Thoracic aorta (tissue), 2 donors: ENCODE results near the gene LRMDA. TPM values are rescaled to one million over a fixed set of nuclear protein-coding genes. Genes with fewer than 3 reads are reported as not detected.

Experiments used
- ATAC-seq: fragments of 150-250 bp; one replicate; pipeline ENCODE4 v1.8.0; 2017; ENCODE audit warnings: low read depth; ENCODE audit not compliant: insufficient number of reproducible peaks, low FRiP score
- DNase-seq: peaks from one replicate; pipeline ENCODE4 v3.0.0-alpha.2; 2020; ENCODE audit warnings: low spot score
- H3K27ac ChIP-seq, 2 donors: fragments of 200-600 bp; sonication (generic); 1 replicate in 1 of 2; 2 replicates in 1 of 2; pipeline ENCODE4 v1.5.1; 2016; ENCODE audit warnings: mild to moderate bottlenecking in 2 of 2, moderate library complexity in 2 of 2
- H3K27me3 ChIP-seq: fragments of 200-600 bp; sonication (generic); replicated peaks from 2 replicates; pipeline ENCODE4 v1.6.0; 2016; ENCODE audit warnings: mild to moderate bottlenecking; ENCODE audit not compliant: insufficient read depth
- H3K36me3 ChIP-seq: fragments of 200-600 bp; sonication (generic); one replicate; pipeline ENCODE4 v1.5.1; 2016
- H3K4me1 ChIP-seq, 2 donors: fragments of 200-600 bp; sonication (generic); 1 replicate in 1 of 2; 2 replicates in 1 of 2; pipeline versions ENCODE4 v1.5.1 to v1.6.0; 2016; ENCODE audit warnings: low read depth in 2 of 2, mild to moderate bottlenecking in 1 of 2; ENCODE audit not compliant: control insufficient read depth in 1 of 2
- H3K4me3 ChIP-seq: fragments of 200-600 bp; sonication (generic); 2 replicates; pipeline ENCODE4 v1.5.1; 2016; ENCODE audit warnings: mild to moderate bottlenecking
- H3K9me3 ChIP-seq: fragments of 200-600 bp; sonication (generic); 2 replicates; pipeline ENCODE4 v1.5.1; 2016
- CTCF ChIP-seq: fragments of 200-600 bp; sonication (generic); IDR thresholded peaks from one replicate; pipeline ENCODE4 v1.5.1; 2019; ENCODE audit warnings: antibody characterized with exemption
- total RNA-seq, 2 donors: library from RNA; depleted of rRNA; stranded (reverse); fragments of >200 nt; gene quantifications; one replicate each; pipeline versions ENCODE4 v1.1.0 to v1.2.3, GENCODE V29; 2016

LRMDA gene
- total RNA-seq, 2 donors from 2014 or later: 8.3 to 36.6 TPM

DNA sequence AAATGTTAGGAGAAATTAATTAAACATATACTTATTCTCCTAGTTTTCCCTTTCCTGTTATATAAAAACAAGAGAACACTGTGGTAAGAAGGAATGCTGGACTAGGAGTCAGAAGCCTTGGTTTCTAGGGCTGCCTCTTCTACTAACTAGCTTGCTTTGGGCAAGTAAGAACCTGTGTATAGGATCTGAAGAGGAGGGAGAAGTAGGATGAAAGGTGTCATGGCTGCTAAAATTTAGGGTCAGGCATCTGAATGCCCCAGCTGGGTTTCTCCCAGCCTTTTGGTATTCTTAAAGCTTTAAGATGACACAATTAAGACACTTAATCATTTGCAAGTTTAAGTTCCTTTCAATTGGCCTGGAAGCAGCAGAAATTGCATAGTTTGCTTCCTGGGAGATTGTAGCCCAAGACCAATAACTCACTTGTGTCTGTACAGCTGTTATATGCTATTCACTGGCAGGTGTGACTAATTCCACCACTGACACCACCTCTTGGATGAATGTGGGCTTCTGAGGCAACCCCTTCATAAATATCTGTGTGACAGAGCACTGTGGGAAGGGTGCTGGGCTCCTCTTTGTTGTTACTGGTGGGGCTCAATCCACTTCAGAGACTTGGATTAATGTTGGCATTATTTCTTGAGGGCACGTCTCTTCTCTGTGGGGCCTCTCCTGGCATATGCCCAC is 137.2 kb downstream of the LRMDA start:
- ATAC-seq (no peak), DNase-seq (no peak)
- H3K36me3 ChIP-seq: no peaks in the 10 kb centered on the region
- no peaks in the 10 kb centered on the region for H3K4me1 ChIP-seq
- no peaks in the 10 kb centered on the region for H3K27me3 ChIP-seq
- no peak overlapping the region for H3K27ac ChIP-seq
- no peak for TF ChIP-seq CTCF
- H3K9me3 ChIP-seq: peaks cover 23% of the 10 kb centered on the region
- H3K4me3 ChIP-seq: no peak overlapping the region

DNA sequence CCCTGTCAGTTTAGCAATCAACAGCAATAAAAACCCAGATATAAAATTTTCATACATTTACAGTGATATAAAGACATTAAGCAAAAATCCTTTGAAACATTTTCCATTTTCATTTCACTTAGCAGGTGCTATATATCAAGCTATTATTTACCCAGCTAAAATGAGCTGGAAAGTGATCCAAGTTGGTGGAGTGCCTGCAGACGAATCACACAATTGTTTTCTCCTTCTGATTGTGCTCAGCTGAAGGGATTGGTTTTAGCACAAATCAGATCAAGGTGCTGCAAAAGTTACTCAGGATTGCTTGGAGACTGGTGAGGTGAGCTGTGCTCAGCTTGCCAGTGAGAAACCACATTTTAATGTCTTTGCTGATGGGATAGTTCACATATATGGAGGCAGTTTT is 138.1 kb downstream of the LRMDA start:
- H3K27ac ChIP-seq: no peak overlapping the region
- no peak overlapping the region for H3K4me3 ChIP-seq
- TF ChIP-seq CTCF: no peak
- no peaks in the 10 kb centered on the region for H3K4me1 ChIP-seq
- peaks cover 23% of the 10 kb centered on the region for H3K9me3 ChIP-seq
- no peaks in the 10 kb centered on the region for H3K36me3 ChIP-seq
- DNase-seq (no peak), ATAC-seq (no peak)
- H3K27me3 ChIP-seq: no peaks in the 10 kb centered on the region

DNA sequence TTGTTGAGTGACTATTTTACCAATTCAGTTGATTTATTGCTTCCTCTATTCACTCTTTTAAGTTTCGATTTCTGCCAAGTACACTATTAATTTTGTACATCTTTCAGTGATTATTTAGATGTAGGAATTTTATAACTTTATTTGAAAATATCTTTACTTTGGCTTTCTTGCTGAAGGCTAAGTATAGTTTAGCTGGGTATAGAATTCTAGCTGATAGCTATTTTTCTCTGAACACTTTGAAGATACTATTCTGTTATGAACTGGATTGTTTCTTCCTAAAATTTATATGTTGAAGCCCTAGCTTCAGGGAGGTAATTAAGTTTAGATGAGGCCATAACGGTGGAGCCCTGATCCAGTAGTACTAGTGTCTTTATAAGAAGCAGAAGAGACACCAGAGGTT is 141.1 kb downstream of the LRMDA start:
- Histone ChIP-seq H3K27ac (no peak overlapping the region), H3K4me1 (no peaks in the 10 kb centered on the region), H3K4me3 (no peak overlapping the region), H3K27me3 (no peaks in the 10 kb centered on the region), H3K36me3 (no peaks in the 10 kb centered on the region), H3K9me3 (peaks cover 23% of the 10 kb centered on the region)
- ATAC-seq (no peak), DNase-seq (no peak)
- TF ChIP-seq CTCF: no peak

DNA sequence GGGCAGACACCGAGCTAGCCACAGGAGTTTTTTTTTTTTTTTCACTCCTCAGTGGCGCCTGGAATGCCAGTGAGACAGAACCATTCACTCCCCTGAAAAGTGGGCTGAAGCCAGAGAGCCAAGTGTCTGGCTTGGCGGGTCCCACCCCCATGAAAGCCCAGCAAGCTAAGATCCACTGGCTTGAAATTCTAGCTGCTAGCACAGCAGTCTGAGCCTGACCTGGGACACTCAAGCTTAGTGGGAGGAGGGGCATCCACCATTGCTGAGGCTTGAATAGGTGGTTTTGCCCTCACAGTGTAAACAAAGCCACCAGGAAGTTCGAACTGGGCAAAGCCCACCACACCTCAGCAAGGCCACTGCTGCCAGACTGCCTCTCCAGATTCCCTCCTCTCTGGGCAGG is 144.5 kb downstream of the LRMDA start:
- no peak overlapping the region for H3K27ac ChIP-seq
- H3K4me3 ChIP-seq: no peak overlapping the region
- no peak for TF ChIP-seq CTCF
- peaks cover 24% of the 10 kb centered on the region for H3K9me3 ChIP-seq
- H3K4me1 ChIP-seq: no peaks in the 10 kb centered on the region
- ATAC-seq (no peak), DNase-seq (no peak)
- no peaks in the 10 kb centered on the region for H3K27me3 ChIP-seq
- no peaks in the 10 kb centered on the region for H3K36me3 ChIP-seq

GRCh38 chr10:75582102-75582501 is 150.7 kb downstream of the LRMDA start:
- DNase-seq: no peak
- Histone ChIP-seq H3K27me3 (no peaks in the 10 kb centered on the region), H3K27ac (no peak overlapping the region), H3K9me3 (peaks cover 17% of the 10 kb centered on the region), H3K4me3 (no peak overlapping the region), H3K36me3 (no peaks in the 10 kb centered on the region), H3K4me1 (no peaks in the 10 kb centered on the region)
- ATAC-seq: no peak
- TF ChIP-seq CTCF: no peak
